GM13977 (cell line): ENCODE results near the gene NUDT3.

ENCODE experiments used
- DNase-seq: peaks from one replicate; pipeline ENCODE4 v3.0.0; 2012; ENCODE audit warnings: low spot score
- CTCF ChIP-seq: IDR thresholded peaks from 2 replicates; pipeline ENCODE4 v1.5.1; 2012; ENCODE audit warnings: mild to moderate bottlenecking, control low read depth; ENCODE audit not compliant: insufficient read depth; ENCODE audit errors: extremely low read depth, missing control alignments
- in situ Hi-C: fragments of 300-500 bp; cut with MboI; formaldehyde crosslinking; loops from one replicate; pipeline ENCODE4 v1.12.0; 2022; ENCODE audit warnings: low sequenced_read_pairs, low pct_unique_long_range_greater_than_20kb, mixed read lengths, inconsistent platforms; ENCODE audit not compliant: unreplicated experiment

The NUDT3 gene

GRCh38 chr6:34435916-34436315 lies 43.4 kb upstream of the NUDT3 start:
- no peak for TF ChIP-seq CTCF
- DNase-seq: no peak
- in situ Hi-C loops: no loop called here

DNA sequence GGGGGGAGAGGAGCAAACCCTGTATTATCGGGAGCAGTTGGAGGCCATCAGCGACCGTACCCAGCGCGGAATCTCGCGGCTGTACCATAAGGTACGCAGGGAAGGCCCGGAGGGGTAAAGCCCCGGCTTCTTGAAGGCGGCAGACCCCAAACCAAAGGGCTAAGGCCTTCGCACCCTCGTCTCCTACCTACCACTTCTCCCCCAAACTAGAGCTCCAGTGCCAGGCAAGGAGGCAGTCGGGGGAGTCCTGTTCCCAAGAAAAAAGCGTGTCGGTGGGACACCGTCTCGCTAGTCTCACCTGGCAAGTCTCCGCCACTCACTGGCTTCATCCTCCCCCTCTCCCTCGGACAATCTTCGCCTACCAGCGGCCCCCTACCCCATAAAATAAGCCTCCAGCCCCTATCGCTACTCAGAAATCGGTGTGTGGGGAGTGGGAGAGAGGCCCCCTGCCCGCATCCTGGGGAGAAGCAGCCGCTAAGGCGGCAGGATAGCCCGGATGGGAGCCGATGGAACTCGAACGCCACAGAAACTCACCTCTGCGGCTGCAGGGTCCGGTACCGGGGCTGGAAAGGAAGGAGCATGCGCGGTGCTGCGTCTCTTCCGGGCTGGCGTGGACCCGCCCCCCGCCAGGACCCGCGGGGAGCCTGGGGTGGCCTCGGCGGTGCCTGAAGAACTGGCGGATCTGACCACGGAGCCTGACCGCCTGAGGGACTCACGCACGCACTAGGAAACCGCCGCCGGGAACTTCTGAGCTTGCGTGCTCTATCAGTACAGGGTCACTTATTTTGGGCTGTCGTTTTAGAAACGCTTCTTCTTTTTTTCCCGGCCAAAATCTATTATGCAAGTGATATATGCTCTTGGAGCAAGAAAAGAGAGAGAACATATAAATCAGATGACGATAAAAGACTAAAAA lies 33.3 kb upstream of the NUDT3 start, which contains the start of gene RPS10:
Gene RPS10 (minus strand): TSS at position 572 of the 913 bp plus-strand sequence. CDS start 848 bp downstream, outside the sequence.
- DNase-seq: peak; percentile 96
- TF ChIP-seq CTCF: no peak
- in situ Hi-C loops: no loop called here

GRCh38 chr6:34425132-34425497 lies 32.6 kb upstream of the NUDT3 start:
- TF ChIP-seq CTCF: no peak
- DNase-seq: no peak
- in situ Hi-C loops: no loop called here

GRCh38 chr6:34424200-34425131 lies 32.0 kb upstream of the NUDT3 start:
- no peak for TF ChIP-seq CTCF
- no peak for DNase-seq
- in situ Hi-C loops: no loop called here

DNA sequence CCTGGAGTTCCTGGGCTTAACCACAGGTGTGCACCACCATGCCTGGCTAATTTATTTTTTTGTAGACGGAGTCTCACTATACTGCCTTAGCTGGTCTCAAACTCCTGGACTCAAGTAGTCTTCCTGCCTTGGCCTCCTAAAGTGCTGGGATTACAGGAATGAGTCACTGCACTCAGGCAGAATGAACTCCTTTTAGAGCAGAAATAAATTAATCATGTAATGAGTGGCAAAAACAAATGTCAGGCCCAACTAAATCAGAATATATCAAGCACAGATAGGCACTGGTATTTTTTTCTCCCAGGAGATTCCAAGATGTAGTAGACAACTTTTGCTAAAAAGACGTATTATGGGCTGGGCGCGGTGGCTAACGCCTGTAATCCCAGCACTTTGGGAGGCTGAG lies 30.8 kb upstream of the NUDT3 start:
- TF ChIP-seq CTCF: no peak
- in situ Hi-C loops: no loop called here
- DNase-seq: no peak

DNA sequence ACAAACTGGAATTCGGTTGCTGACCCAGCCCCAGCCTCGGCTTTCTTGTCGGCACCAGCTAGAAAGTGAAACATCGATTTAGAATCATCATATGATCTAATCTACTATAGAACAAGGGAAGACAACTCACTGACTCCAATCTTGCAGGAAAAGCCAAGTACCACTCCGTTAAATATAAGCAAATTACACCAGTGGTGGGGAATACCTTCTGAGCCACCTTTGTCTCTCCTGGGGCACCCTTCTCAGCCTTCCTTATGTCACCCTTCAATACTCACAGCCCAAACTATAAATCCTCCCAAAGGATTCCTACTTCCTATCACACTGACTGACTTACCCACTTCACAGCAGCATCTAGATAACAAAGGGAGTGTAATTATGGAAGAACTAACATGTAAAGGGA lies 25.9 kb upstream of the NUDT3 start:
- no peak for TF ChIP-seq CTCF
- DNase-seq: no peak
- in situ Hi-C loops: loop anchor here (10.0 kb wide), 1 partner anchor 164 kb away; no protein-coding TSS in a partner anchor
